Common myeloid progenitor, CD34-positive (primary cell): ENCODE measurements around the gene HHATL.

Experiments
- CTCF ChIA-PET: fragments of 350-600 bp; sonication (Branson Sonifier 250); formaldehyde crosslinking; loops from one replicate; lab custom pipeline; 2021; ENCODE audit warnings: antibody characterized with exemption; lab: Charles Lee
- POLR2A ChIA-PET: fragments of 350-600 bp; sonication (Branson Sonifier 250); formaldehyde crosslinking; loops from one replicate; lab custom pipeline; 2021; ENCODE audit warnings: antibody characterized with exemption; lab: Charles Lee
- DNase-seq, 3 donors: peaks; one replicate each; pipeline versions ENCODE4 v3.0.0 to v3.0.0-alpha.2; 2013
- H3K27ac ChIP-seq, 2 experiments: 1 replicate in 1 of 2; 2 replicates in 1 of 2; pipeline ENCODE4 v1.7.0; 2013; ENCODE audit warnings: inconsistent platforms in 2 of 2, low read length in 2 of 2, mild to moderate bottlenecking in 2 of 2, low read depth in 1 of 2, moderate library complexity in 1 of 2; ENCODE audit not compliant: severe bottlenecking in 2 of 2, insufficient read depth in 1 of 2, poor library complexity in 1 of 2
- H3K27me3 ChIP-seq, 5 experiments: replicated peaks in 2 of 5; 1 replicate in 3 of 5; 2 replicates in 2 of 5; pipeline versions ENCODE4 v1.6.1 to v1.7.0; 2013; ENCODE audit warnings: low read length in 4 of 5, mild to moderate bottlenecking in 2 of 5, moderate library complexity in 2 of 5, inconsistent platforms in 1 of 5; ENCODE audit not compliant: insufficient read depth in 5 of 5, control insufficient read depth in 4 of 5
- H3K36me3 ChIP-seq, 4 experiments: 1 replicate in 2 of 4; 2 replicates in 2 of 4; pipeline versions ENCODE4 v1.6.1 to v1.7.0; 2013; ENCODE audit warnings: low read length in 3 of 4, control low read depth in 1 of 4, mild to moderate bottlenecking in 1 of 4; ENCODE audit not compliant: control insufficient read depth in 4 of 4, insufficient read depth in 4 of 4
- H3K4me1 ChIP-seq, 4 experiments: 1 replicate in 3 of 4; 2 replicates in 1 of 4; pipeline versions ENCODE4 v1.6.1 to v1.7.1; 2013; ENCODE audit warnings: low read length in 3 of 4, mild to moderate bottlenecking in 3 of 4, control low read depth in 1 of 4, inconsistent platforms in 1 of 4, moderate library complexity in 1 of 4; ENCODE audit not compliant: control insufficient read depth in 4 of 4, insufficient read depth in 4 of 4; ENCODE audit errors: control extremely low read depth in 1 of 4
- H3K4me3 ChIP-seq, 7 experiments: 1 replicate in 4 of 7; 2 replicates in 3 of 7; pipeline versions ENCODE4 v1.5.1 to v1.7.0; 2013; ENCODE audit warnings: mild to moderate bottlenecking in 7 of 7, low read length in 6 of 7, moderate library complexity in 6 of 7, inconsistent platforms in 2 of 7, low read depth in 2 of 7, control low read depth in 1 of 7; ENCODE audit not compliant: insufficient read depth in 4 of 7, control insufficient read depth in 1 of 7; ENCODE audit errors: extremely low read depth in 1 of 7
- H3K9me3 ChIP-seq, 5 experiments: 1 replicate in 4 of 5; 2 replicates in 1 of 5; pipeline versions ENCODE4 v1.6.1 to v1.7.1; 2013; ENCODE audit warnings: low read length in 4 of 5, mild to moderate bottlenecking in 2 of 5, inconsistent platforms in 1 of 5, low read depth in 1 of 5, moderate library complexity in 1 of 5; ENCODE audit not compliant: control insufficient read depth in 4 of 5, insufficient read depth in 2 of 5; ENCODE audit errors: control extremely low read depth in 1 of 5
- WGBS: methylation state at CpG from one replicate; pipeline ENCODE4 v1.1.5; 2013; ENCODE audit not compliant: insufficient coverage; 5-methylcytosine and 5-hydroxymethylcytosine counted together

Gene HHATL

GRCh38 chr3:42685363-42685881, 17.2 kb downstream of the HHATL start, which contains the start of gene KLHL40:
TSS of gene KLHL40 (plus strand) at chr3:42685537. CDS start at chr3:42685619, 82 bp downstream.
- no peak for DNase-seq
- ChIA-PET CTCF (interaction anchor here (1.0 to 1.6 kb wide), 2 partner anchors 14 to 65 kb away, joined by 3 to 4 read pairs; no protein-coding TSS in a partner anchor), POLR2A (no interaction called here)
- peaks cover 0 to 9% (median 0%) of the 10 kb centered on the region in 5 experiments for H3K9me3 ChIP-seq
- peak within 1 kb of the TSS in 4 of 7 experiments; percentile 5 to 46 (median 14) for H3K4me3 ChIP-seq
- WGBS = 47% methylated on average over 31 of the region's 34 CpGs
- no peaks in the 10 kb centered on the region for H3K36me3 ChIP-seq
- peaks cover 0 to 9% (median 3%) of the 10 kb centered on the region in 4 experiments for H3K4me1 ChIP-seq
- no peak within 1 kb of the TSS for H3K27ac ChIP-seq
- H3K27me3 ChIP-seq = peaks cover 0 to 53% (median 10%) of the 10 kb centered on the region in 5 experiments

GRCh38 chr3:42684632-42685362, 17.8 kb downstream of the HHATL start:
- H3K36me3 ChIP-seq = no peaks in the 10 kb centered on the region

GRCh38 chr3:42683875-42684598, 18.6 kb downstream of the HHATL start:
- CTCF ChIA-PET = no interaction called here
- no CpG with 5 or more reads among the region's 10 CpGs for WGBS

More at GRCh38 chr3:42684632-42685362, 17.8 kb downstream of the HHATL start:
- no peak overlapping the region for H3K27ac ChIP-seq
- DNase-seq = no peak
- no peak overlapping the region for H3K4me3 ChIP-seq
- H3K4me1 ChIP-seq = peaks cover 0 to 9% (median 3%) of the 10 kb centered on the region in 4 experiments
- peaks cover 0 to 9% (median 0%) of the 10 kb centered on the region in 5 experiments for H3K9me3 ChIP-seq
- CTCF ChIA-PET = interaction anchor here (1.0 to 1.6 kb wide), 2 partner anchors 14 to 65 kb away, joined by 3 to 4 read pairs; no protein-coding TSS in a partner anchor
- POLR2A ChIA-PET = no interaction called here
- peaks cover 0 to 50% (median 10%) of the 10 kb centered on the region in 5 experiments for H3K27me3 ChIP-seq
- WGBS = 94% methylated on average over 7 of the region's 7 CpGs

GRCh38 chr3:42682301-42683070, 20.1 kb downstream of the HHATL start:
- Histone ChIP-seq H3K36me3 (no peaks in the 10 kb centered on the region), H3K4me3 (no peak overlapping the region), H3K4me1 (peaks cover 0 to 9% (median 3%) of the 10 kb centered on the region in 4 experiments), H3K27me3 (peaks cover 0 to 43% (median 9%) of the 10 kb centered on the region in 5 experiments), H3K9me3 (peaks cover 0 to 12% (median 1%) of the 10 kb centered on the region in 5 experiments), H3K27ac (no peak overlapping the region)
- POLR2A ChIA-PET = no interaction called here
- WGBS = 87% methylated on average over 8 of the region's 12 CpGs
- CTCF ChIA-PET = no interaction called here
- no peak for DNase-seq

More at GRCh38 chr3:42683875-42684598, 18.6 kb downstream of the HHATL start:
- no peaks in the 10 kb centered on the region for H3K36me3 ChIP-seq
- no peak overlapping the region for H3K27ac ChIP-seq
- H3K4me3 ChIP-seq = no peak overlapping the region
- no peak for DNase-seq
- H3K27me3 ChIP-seq = peaks cover 0 to 43% (median 10%) of the 10 kb centered on the region in 5 experiments
- POLR2A ChIA-PET = no interaction called here
- peaks cover 0 to 9% (median 0%) of the 10 kb centered on the region in 5 experiments for H3K9me3 ChIP-seq
- peaks cover 0 to 9% (median 3%) of the 10 kb centered on the region in 4 experiments for H3K4me1 ChIP-seq

DNA sequence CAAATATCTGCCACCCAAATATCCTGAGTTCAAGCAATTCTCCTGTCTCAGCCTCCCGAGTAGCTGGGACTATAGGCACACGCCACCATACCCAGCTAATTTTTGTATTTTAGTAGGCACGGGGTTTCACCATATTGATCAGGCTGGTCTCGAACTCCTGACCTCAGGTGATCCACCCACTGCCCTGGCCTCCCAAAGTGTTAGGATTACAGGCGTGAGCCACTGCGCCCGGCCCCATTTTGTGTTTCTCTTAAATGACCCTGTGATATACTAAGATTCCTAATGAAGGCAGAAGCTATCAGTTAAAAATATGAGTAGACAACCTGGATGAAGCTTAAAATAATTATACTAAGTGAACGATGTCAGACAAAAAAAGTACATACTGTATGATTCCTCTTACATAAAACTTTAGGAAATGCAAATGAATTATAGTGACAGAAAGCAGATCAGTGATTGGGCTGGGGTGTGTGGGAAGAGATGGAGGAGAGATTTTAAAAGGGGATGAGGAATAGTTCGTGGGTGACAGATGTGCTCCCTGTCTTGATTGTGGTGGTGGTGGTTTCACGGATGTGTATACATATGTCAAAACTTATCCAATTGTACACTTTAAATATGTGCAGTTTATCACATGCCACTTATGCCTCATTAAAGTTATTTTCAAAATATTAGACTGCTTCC, 21.1 kb downstream of the HHATL start:
- ChIA-PET POLR2A (no interaction called here), CTCF (no interaction called here)
- H3K27ac ChIP-seq = no peak overlapping the region
- H3K36me3 ChIP-seq = no peaks in the 10 kb centered on the region
- H3K4me3 ChIP-seq = no peak overlapping the region
- 87% methylated on average over 5 of the region's 10 CpGs for WGBS
- H3K27me3 ChIP-seq = peaks cover 0 to 33% (median 7%) of the 10 kb centered on the region in 5 experiments
- peaks cover 0 to 13% (median 1%) of the 10 kb centered on the region in 5 experiments for H3K9me3 ChIP-seq
- peaks cover 0 to 9% (median 3%) of the 10 kb centered on the region in 4 experiments for H3K4me1 ChIP-seq
- no peak for DNase-seq

GRCh38 chr3:42680806-42681205, 21.8 kb downstream of the HHATL start:
- Histone ChIP-seq H3K27me3 (peaks cover 0 to 26% (median 3%) of the 10 kb centered on the region in 5 experiments), H3K4me1 (peaks cover 0 to 4% (median under 1%) of the 10 kb centered on the region in 4 experiments), H3K27ac (no peak overlapping the region), H3K9me3 (peaks cover 1 to 9% (median 2%) of the 10 kb centered on the region in 5 experiments), H3K36me3 (no peaks in the 10 kb centered on the region), H3K4me3 (no peak overlapping the region)
- CTCF ChIA-PET = no interaction called here
- 97% methylated on average over 4 of the region's 4 CpGs for WGBS
- POLR2A ChIA-PET = no interaction called here
- DNase-seq = no peak
